Activated naive CD8-positive, alpha-beta T cell (primary cell): ENCODE measurements around the gene AKR1C3.
"Not testable (repeated sequence)": the region's sequence is repeated elsewhere in the genome, so short reads cannot be mapped to it uniquely, and the experiment has no call there.

Experiments
- H3K27ac Mint-ChIP-seq: one replicate; pipeline ENCODE4 v1.8.0; 2021; ENCODE audit warnings: mixed read lengths
- H3K27me3 Mint-ChIP-seq: one replicate; pipeline ENCODE4 v1.8.0; 2021; ENCODE audit warnings: mixed read lengths
- H3K36me3 Mint-ChIP-seq: one replicate; pipeline ENCODE4 v1.8.0; 2021; ENCODE audit warnings: mixed read lengths
- H3K4me1 Mint-ChIP-seq: one replicate; pipeline ENCODE4 v1.8.0; 2021; ENCODE audit warnings: low read depth, mixed read lengths
- H3K4me3 Mint-ChIP-seq: one replicate; pipeline ENCODE4 v1.8.0; 2021; ENCODE audit warnings: mild to moderate bottlenecking, mixed read lengths
- H3K9me3 Mint-ChIP-seq: one replicate; pipeline ENCODE4 v1.8.0; 2021; ENCODE audit warnings: low read depth, mixed read lengths

The AKR1C3 gene

GRCh38 chr10:5076615-5077014 lies 17.6 kb upstream of the AKR1C3 start:
- Mint-ChIP-seq H3K27ac (no peak overlapping the region), H3K4me3 (no peak overlapping the region), H3K4me1 (no peaks in the 10 kb centered on the region), H3K27me3 (no peaks in the 10 kb centered on the region), H3K9me3 (no peaks in the 10 kb centered on the region), H3K36me3 (no peaks in the 10 kb centered on the region)

- H3K27ac Mint-ChIP-seq, result no peak overlapping the region
- no peaks in the 10 kb centered on the region for H3K27me3 Mint-ChIP-seq
- no peaks in the 10 kb centered on the region for H3K4me1 Mint-ChIP-seq
- H3K9me3 Mint-ChIP-seq, result no peaks in the 10 kb centered on the region
- no peaks in the 10 kb centered on the region for H3K36me3 Mint-ChIP-seq
- no peak overlapping the region for H3K4me3 Mint-ChIP-seq
Measured at GRCh38 chr10:5078547-5079180, 15.6 kb upstream of the AKR1C3 start.

GRCh38 chr10:5079306-5079830 lies 14.8 kb upstream of the AKR1C3 start:
- no peaks in the 10 kb centered on the region for H3K27me3 Mint-ChIP-seq
- no peaks in the 10 kb centered on the region for H3K9me3 Mint-ChIP-seq
- H3K4me3 Mint-ChIP-seq, result no peak overlapping the region
- H3K36me3 Mint-ChIP-seq, result no peaks in the 10 kb centered on the region
- no peak overlapping the region for H3K27ac Mint-ChIP-seq
- H3K4me1 Mint-ChIP-seq, result no peaks in the 10 kb centered on the region

- Mint-ChIP-seq H3K27me3 (no peaks in the 10 kb centered on the region), H3K4me1 (no peaks in the 10 kb centered on the region)
Measured at GRCh38 chr10:5079836-5080235, 14.4 kb upstream of the AKR1C3 start.

GRCh38 chr10:5081091-5081490 lies 13.1 kb upstream of the AKR1C3 start:
- no peaks in the 10 kb centered on the region for H3K27me3 Mint-ChIP-seq
- no peaks in the 10 kb centered on the region for H3K9me3 Mint-ChIP-seq
- no peaks in the 10 kb centered on the region for H3K4me1 Mint-ChIP-seq
- H3K27ac Mint-ChIP-seq, result no peak overlapping the region
- no peak overlapping the region for H3K4me3 Mint-ChIP-seq
- no peaks in the 10 kb centered on the region for H3K36me3 Mint-ChIP-seq

More at GRCh38 chr10:5079836-5080235, 14.4 kb upstream of the AKR1C3 start:
- no peaks in the 10 kb centered on the region for H3K9me3 Mint-ChIP-seq
- H3K27ac Mint-ChIP-seq, result no peak overlapping the region
- no peak overlapping the region for H3K4me3 Mint-ChIP-seq
- no peaks in the 10 kb centered on the region for H3K36me3 Mint-ChIP-seq

GRCh38 chr10:5088703-5089261 lies 5.4 kb upstream of the AKR1C3 start:
- Mint-ChIP-seq H3K4me3 (no peak overlapping the region), H3K27me3 (peaks cover 9% of the 10 kb centered on the region), H3K27ac (no peak overlapping the region), H3K9me3 (peaks cover 27% of the 10 kb centered on the region), H3K4me1 (no peaks in the 10 kb centered on the region), H3K36me3 (peaks cover 12% of the 10 kb centered on the region)

- H3K9me3 Mint-ChIP-seq, result peaks cover 27% of the 10 kb centered on the region
- H3K27ac Mint-ChIP-seq, result no peak overlapping the region
- H3K4me1 Mint-ChIP-seq, result peaks cover 4% of the 10 kb centered on the region
- H3K36me3 Mint-ChIP-seq, result peaks cover 12% of the 10 kb centered on the region
- peaks cover 12% of the 10 kb centered on the region for H3K27me3 Mint-ChIP-seq
- no peak overlapping the region for H3K4me3 Mint-ChIP-seq
Measured at GRCh38 chr10:5089865-5090264, 4.3 kb upstream of the AKR1C3 start.

GRCh38 chr10:5090551-5090950 lies 3.7 kb upstream of the AKR1C3 start:
- Mint-ChIP-seq H3K4me1 (peaks cover 6% of the 10 kb centered on the region), H3K4me3 (no peak overlapping the region), H3K9me3 (peaks cover 27% of the 10 kb centered on the region), H3K27ac (no peak overlapping the region), H3K36me3 (peaks cover 12% of the 10 kb centered on the region), H3K27me3 (peaks cover 15% of the 10 kb centered on the region)

- peaks cover 18% of the 10 kb centered on the region for H3K27me3 Mint-ChIP-seq
- H3K4me1 Mint-ChIP-seq, result peaks cover 6% of the 10 kb centered on the region
- H3K27ac Mint-ChIP-seq, result no peak overlapping the region
- no peak overlapping the region for H3K4me3 Mint-ChIP-seq
- H3K36me3 Mint-ChIP-seq, result peaks cover 12% of the 10 kb centered on the region
- peaks cover 27% of the 10 kb centered on the region for H3K9me3 Mint-ChIP-seq
Measured at GRCh38 chr10:5091196-5091595, 3.0 kb upstream of the AKR1C3 start.

GRCh38 chr10:5092375-5092774 lies 1.8 kb upstream of the AKR1C3 start:
- peaks cover 21% of the 10 kb centered on the region for H3K27me3 Mint-ChIP-seq
- no peak overlapping the region for H3K27ac Mint-ChIP-seq
- H3K4me1 Mint-ChIP-seq, result peaks cover 6% of the 10 kb centered on the region
- H3K9me3 Mint-ChIP-seq, result peaks cover 27% of the 10 kb centered on the region
- peaks cover 12% of the 10 kb centered on the region for H3K36me3 Mint-ChIP-seq
- no peak overlapping the region for H3K4me3 Mint-ChIP-seq

- no peak overlapping the region for H3K27ac Mint-ChIP-seq
- peaks cover 6% of the 10 kb centered on the region for H3K4me1 Mint-ChIP-seq
- peaks cover 25% of the 10 kb centered on the region for H3K9me3 Mint-ChIP-seq
- H3K36me3 Mint-ChIP-seq, result peaks cover 10% of the 10 kb centered on the region
- H3K4me3 Mint-ChIP-seq, result no peak overlapping the region
- H3K27me3 Mint-ChIP-seq, result peaks cover 20% of the 10 kb centered on the region
Measured at GRCh38 chr10:5092848-5093790, 1.1 kb upstream of the AKR1C3 start.

GRCh38 chr10:5095687-5096086 lies 1.5 kb downstream of the AKR1C3 start:
- peaks cover 6% of the 10 kb centered on the region for H3K4me1 Mint-ChIP-seq
- H3K27ac Mint-ChIP-seq, result no peak overlapping the region
- H3K9me3 Mint-ChIP-seq, result peaks cover 6% of the 10 kb centered on the region
- H3K27me3 Mint-ChIP-seq, result peaks cover 15% of the 10 kb centered on the region
- no peak overlapping the region for H3K4me3 Mint-ChIP-seq
- peaks cover 2% of the 10 kb centered on the region for H3K36me3 Mint-ChIP-seq

GRCh38 chr10:5096108-5096507 lies 1.9 kb downstream of the AKR1C3 start:
- H3K4me1 Mint-ChIP-seq, result peaks cover 6% of the 10 kb centered on the region
- no peak overlapping the region for H3K4me3 Mint-ChIP-seq
- H3K36me3 Mint-ChIP-seq, result no peaks in the 10 kb centered on the region
- peaks cover 12% of the 10 kb centered on the region for H3K27me3 Mint-ChIP-seq
- no peak overlapping the region for H3K27ac Mint-ChIP-seq
- peaks cover 6% of the 10 kb centered on the region for H3K9me3 Mint-ChIP-seq

- not testable (repeated sequence) for H3K4me3 Mint-ChIP-seq, H3K27ac Mint-ChIP-seq, H3K9me3 Mint-ChIP-seq, H3K36me3 Mint-ChIP-seq, H3K4me1 Mint-ChIP-seq, H3K27me3 Mint-ChIP-seq
Measured at GRCh38 chr10:5102479-5102878, 8.3 kb downstream of the AKR1C3 start.

- Mint-ChIP-seq H3K4me3 (no peak overlapping the region), H3K9me3 (no peaks in the 10 kb centered on the region), H3K27ac (no peak overlapping the region), H3K36me3 (no peaks in the 10 kb centered on the region), H3K27me3 (no peaks in the 10 kb centered on the region), H3K4me1 (no peaks in the 10 kb centered on the region)
Measured at GRCh38 chr10:5103481-5103880, 9.3 kb downstream of the AKR1C3 start.
